NCI-H1930 (cell line): ENCODE measurements around the gene TEX28.
"Not testable (repeated sequence)": the region's sequence is repeated elsewhere in the genome, so short reads cannot be mapped to it uniquely, and the experiment has no call there.

Experiments
- DNase-seq, 2 experiments: peaks; one replicate each; lab custom pipeline; 2025; lab: John Stamatoyannopoulos, UW

TEX28 gene

GRCh38 chrX:154310616-154311536 is 16.0 kb upstream of the TEX28 start:
- no peak for DNase-seq

DNA sequence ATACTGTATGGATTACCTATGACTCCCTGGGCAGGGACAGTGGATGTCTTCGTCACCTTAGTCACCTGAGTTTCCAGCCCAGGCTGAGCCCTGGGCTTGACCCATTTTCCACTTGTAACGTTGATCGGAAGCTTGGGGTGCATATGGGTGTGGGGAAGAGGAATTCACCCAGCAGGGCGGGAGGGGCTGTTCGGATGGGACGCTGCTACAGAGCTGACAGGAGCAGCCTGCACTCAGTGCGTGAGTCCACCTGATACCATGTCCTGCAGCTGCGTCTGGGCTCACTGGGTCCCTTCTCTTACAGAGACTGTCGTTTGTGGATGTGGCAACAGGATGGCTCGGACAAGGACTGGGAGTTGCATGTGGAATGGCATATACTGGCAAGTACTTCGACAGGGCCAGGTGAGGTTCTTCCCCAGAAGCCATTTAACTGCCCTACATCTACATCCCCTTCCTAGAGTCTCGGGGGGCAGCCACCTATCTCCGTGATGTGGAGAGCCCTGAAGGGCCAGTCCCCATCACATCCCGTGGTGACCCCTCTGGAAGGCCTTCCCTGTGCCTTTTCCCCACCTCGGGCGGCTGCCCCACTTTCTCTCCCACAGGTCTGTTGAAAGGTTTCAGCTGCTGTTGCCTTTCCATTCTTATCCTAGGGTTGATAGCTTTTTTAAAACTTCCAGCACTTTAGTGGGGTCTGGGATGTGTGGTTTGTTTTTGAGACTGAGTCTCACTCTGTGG is 14.3 kb upstream of the TEX28 start:
- no peak for DNase-seq

- DNase-seq: peak in 1 of 2 experiments; percentile 24
Measured at GRCh38 chrX:154308108-154308946, 13.4 kb upstream of the TEX28 start.

DNA sequence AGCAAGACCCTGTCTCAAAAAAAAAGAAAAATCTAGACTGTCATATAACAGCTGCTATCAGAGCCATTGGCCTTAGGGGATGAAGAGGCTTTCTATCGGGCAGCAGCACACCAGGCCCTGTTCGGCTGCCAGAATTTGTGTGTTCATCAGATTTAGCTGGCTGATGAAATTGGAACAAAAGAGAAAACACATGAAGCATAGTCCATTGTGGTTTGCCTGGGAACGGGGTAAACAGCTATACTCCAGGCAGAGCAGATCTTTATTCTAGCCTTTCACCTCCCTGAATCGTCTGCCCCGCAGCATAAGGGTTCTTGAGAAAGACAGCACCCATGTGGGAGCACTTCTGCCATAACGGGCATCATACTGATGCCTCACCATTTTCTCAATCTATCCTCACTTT is 12.3 kb upstream of the TEX28 start:
- no peak for DNase-seq

- no peak for DNase-seq
Measured at GRCh38 chrX:154305541-154306205, 10.7 kb upstream of the TEX28 start.

DNA sequence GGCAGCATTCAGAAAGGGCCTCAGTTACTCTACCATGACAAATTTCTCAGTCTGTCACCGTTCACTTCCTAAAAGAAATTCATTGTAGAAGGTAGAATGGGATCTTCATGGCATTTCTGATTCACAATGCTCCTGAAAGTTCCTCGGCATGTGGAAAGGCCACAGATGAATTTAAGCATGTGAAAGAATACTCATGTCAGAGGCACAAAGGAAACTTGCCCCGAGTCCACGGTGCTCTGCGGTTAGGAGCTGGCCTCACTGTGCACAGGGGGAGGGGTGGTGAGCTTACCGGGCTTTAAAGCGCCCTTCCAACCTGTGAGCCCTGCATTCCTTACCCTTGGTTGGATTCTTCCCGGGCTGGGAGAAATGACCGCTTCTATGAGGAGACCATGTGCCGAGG is 9.9 kb upstream of the TEX28 start:
- no peak for DNase-seq

DNA sequence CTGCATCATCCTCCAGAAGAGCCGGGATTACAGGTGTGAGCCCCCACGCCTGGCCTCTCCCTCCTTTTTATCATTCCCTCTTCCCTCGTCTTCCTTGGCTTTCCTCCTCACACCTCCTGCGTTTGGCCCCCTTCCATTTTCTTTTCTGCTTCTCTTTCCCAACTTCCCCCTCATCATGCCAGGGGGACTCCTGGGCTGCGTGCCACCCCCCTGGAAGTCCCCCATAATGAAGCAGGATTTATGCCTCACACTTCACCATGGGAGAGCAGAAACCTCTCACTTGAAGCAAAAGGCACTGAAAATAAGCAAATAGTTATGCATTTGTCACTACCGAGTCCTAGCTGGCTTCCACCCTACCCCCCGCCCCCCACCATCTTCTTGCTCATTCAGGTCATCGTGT is 8.6 kb upstream of the TEX28 start:
- DNase-seq: no peak

DNA sequence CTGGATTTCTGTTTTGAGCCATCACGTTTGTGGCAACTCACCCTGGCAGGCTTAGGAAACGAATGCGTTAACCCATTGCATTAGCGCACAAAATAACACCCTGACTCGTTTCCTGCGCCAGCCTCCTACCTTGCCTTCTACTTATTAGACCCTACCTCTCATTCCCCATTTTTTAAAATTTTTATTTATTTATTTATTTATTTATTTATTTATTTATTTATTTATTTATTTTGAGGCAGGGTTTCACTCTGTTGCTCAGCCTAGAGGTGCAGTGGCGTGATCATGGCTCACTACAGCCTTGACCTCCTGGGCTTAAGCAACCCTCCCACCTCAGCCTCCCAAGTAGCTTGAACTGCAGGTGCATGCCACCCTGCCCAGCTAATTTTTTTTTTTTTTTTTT is 8.1 kb upstream of the TEX28 start:
- not testable (repeated sequence) for DNase-seq

DNA sequence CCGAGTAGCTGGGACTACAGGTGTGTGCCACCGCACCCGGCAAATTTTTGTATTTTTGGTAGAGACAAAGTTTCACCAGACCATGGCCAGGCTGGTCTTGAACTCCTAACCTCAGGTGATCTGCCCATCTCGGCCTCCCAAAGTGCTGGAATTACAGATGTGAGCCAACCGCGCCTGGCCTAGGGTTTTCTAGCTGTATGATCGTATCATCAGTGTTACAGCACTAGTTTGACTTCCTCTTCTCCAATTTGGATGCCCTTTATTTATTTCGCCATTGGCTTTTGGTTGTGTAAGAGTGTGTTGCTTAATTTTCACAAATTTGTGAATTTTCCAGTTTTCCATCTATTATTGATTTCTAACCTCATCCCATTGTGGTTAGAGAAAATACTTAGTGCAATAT is 5.9 kb upstream of the TEX28 start:
- DNase-seq: no peak

DNA sequence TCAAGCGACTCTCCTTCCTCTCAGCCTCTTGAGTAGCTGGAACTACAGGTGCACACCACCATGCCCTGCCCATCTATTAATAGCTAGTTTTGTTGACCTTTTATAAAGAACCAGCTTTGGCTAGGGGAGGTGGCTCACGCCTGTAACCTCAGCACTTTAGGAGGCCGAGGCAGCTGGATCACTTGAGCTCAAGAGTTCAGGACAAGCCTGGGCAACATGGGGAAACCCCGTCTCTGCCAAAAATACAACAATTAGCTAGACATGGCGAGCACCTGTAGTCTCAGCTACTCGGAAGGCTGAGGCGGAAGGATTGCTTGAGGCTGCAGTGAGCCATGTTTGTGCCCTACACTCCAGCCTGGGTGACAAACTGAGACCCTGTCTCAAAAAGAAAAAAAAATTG is 3.4 kb upstream of the TEX28 start:
- DNase-seq: no peak

DNA sequence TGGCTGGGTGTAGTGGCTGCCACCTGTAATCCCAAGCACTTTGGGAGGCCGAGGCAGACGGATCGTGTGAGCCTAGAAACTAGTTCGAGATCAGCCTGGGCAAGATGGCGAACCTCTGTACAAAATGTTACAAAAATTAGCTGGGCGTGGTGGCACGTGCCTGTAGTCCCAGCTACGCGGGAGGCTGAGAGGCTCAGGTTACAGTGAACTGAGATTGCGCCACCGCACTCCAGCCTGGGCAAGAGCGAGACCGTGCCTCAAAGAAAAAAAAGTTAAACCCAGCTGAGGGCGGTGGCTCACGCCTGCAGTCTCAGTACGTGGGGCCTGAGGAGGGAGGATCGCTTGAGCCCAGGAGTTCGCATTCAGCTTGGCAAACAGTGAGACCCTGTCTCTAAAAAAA is 1.8 kb upstream of the TEX28 start:
- no peak for DNase-seq

DNA sequence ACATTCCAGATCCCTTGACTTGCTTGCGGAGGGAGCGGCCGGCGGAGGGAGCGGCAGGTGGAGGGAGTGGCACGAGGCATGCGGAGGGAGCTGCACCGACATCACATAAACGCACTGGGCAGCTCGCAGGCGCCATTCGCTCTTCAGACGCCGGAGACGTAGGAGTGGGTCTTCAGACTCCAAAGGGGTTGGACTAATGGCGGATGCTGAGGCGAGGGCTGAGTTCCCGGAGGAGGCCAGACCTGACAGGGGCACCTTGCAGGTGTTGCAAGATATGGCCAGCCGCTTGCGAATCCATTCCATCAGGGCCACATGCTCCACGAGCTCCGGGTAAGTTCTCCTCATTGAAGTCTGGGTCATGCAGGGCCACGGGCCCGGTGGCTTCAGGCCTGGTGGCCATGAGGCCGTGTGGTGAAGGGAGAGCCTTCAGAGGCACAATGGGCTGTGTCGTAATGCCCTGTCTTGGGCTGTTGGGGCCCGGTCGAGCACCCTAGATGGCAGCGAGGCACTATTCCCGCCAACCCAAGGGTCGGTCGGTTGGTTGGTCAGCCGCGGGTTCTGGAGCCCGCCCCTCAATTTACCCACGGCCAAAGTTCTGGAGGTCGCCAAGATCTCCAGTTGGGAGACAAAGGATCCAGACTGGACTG is 863 bp upstream of the TEX28 start, which contains the start of gene TKTL1:
Gene TKTL1 (plus strand): TSS at position 132 of the 647 bp plus-strand sequence. CDS start 65 bp downstream, at position 197.
- DNase-seq: no peak

DNA sequence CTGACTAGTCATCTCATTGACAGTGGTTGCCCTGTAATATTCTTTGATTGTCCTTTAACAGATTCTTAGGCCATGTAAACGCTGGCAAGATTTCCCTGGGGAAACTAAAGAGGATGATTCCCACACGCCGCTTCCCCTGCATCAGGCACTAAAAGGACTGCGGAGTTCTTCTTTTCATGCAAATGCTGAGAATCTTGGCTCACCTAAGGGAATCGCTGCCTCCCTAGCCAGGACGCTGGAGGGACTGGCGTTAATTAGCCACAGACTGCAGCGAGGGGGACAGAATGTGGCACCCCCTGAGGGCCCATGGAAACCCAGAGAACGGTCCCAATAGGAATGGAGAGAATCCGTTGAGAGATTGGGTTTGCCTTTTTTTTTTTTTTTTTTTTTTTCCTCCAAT is 8.5 kb downstream of the TEX28 start:
- not testable (repeated sequence) for DNase-seq

- DNase-seq: not testable (repeated sequence)
Measured at GRCh38 chrX:154284489-154285338, 10.2 kb downstream of the TEX28 start.

DNA sequence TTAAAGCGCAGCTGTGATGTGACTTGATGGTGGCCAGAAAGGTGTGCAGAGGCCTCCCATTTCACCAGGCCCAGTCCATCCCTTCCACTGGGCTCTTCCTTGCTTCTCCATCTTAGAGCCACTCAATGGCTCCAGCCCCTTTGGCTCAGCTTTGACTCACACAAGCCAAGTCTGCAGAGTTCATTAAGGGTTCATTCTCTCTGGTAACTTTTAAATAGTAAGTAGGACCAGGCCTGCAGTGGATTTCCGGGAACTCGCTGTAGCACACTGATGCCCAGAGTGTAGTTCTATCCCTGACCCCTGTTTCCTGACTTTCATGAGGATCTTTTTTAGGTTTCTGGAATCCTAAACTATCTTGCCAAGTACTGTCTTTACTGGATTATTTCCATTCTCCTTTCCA is 25.7 kb downstream of the TEX28 start:
- DNase-seq: not testable (repeated sequence)

GRCh38 chrX:154263072-154263471 is 31.9 kb downstream of the TEX28 start:
- not testable (repeated sequence) for DNase-seq

- DNase-seq: not testable (repeated sequence)
Measured at GRCh38 chrX:154258711-154259110, 36.2 kb downstream of the TEX28 start.

GRCh38 chrX:154257282-154257681 is 37.6 kb downstream of the TEX28 start, which contains the start of gene OPN1MW3:
OPN1MW3 (plus strand) TSS chrX:154257582; CDS start chrX:154257620, 38 bp downstream.
- DNase-seq: not testable (repeated sequence)

DNA sequence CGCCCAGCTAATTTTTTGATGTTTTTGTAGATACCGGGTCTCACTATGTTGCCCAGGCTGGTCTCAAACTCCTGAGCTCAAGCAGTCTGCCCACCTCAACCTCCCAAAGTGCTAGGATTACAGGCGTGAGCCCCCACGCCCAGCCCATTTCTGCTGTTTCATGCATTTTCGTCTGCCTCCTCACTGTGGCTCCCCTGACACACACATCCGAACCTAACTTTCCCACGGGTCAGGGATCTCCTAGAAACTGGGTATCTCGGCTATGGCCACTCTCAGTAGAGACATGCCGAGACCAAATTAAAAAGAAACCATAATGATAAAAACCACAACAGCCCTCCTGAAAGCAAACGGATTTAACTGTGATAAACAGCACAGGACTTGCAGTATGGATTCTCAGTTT is 46.8 kb downstream of the TEX28 start:
- not testable (repeated sequence) for DNase-seq
